ENCODE data around the gene CSMD2. TPM values are rescaled to one million over a fixed set of nuclear protein-coding genes. Genes with fewer than 3 reads are reported as not detected.

The CSMD2 gene
- total RNA-seq, 1 experiment from 2014 or later, result 0.22 TPM

DNA sequence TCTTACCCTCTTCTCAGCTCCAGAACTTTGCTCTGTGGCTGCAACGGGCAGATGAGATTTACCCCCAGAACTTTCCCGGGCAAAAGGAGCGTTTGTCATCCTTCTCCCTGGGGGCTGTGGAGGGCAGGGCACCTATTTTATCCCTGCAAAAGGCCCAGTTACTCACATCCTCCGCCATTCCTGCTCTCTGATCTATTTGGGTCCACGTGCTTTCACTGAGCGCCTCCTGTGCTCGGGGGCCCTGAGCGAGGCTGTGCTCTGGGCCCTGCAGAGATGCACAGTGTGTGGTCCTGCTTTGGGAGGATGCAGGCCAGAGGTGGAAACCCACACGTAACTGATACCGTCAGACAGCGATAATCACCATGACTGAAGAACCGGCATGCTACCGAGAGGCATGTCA is 2.4 kb upstream of the CSMD2 start (continued):
- no peak for TF ChIP-seq TCF7L2 (IDR thresholded peaks at IDR 0.05; ENCODE audit: borderline replicate concordance, extremely low read depth, insufficient read depth, insufficient read length)

DNA sequence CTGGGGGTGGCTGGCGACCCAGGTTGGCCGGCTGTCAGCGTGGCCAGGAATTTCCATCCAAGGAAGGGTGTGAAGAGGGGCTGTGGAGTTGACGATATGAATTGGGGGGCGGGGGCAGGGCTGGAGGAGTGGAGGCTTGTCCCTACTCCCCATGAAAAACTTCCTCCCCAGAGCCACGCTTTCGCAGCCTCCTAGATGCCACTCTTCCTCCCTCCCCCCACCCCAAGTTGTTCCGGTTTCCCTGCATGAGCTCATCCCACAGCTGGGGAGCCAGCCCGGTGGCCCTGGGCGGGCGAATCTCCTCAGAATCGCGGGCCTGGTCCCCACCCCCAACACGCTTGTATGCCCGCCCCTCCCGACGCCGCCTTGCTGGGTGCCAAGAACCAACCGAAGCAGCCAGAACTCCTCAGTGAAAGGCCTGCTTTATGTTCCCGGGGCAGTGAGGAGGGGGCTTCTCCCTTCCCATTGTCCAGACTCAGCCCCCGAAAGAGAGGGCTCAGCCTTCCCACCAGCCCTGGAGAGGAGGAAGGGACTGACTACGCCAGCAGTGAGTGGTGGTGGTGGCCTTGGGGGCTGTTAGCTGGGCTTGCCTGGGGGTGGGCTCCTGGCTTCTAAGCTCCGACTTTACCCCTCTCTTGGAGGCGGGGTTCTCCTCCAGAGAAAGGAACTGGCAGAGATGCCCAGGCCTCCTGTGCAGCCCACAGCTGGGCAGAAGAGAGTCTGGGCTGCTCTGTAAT is 1.8 kb upstream of the CSMD2 start:
- ChIA-PET CTCF (no interaction called here), POLR2A (interaction anchor here (0.6 kb wide), 1 partner anchor 165 kb away, joined by 3 read pairs; no protein-coding TSS in a partner anchor), RAD21 (ENCODE audit: low non-redundant PET in 1 of 2, low total read pairs in 2 of 2, uncharacterized antibody in 2 of 2, unreplicated experiment in 2 of 2) (no interaction called here)
- peaks cover 24% of the 10 kb centered on the region for H3K27me3 ChIP-seq (ENCODE audit: insufficient read depth, low read length)
- no peak overlapping the region for H3K9ac ChIP-seq (ENCODE audit: low read length)
- H3K4me2 ChIP-seq (ENCODE audit: low read length), result no peak overlapping the region
- no peaks in the 10 kb centered on the region for H3K79me2 ChIP-seq (ENCODE audit: insufficient read depth, low read length)
- ATAC-seq (no peak), DNase-seq (ENCODE audit: low read depth, low spot score) (no peak)
- no peak overlapping the region for H3K4me3 ChIP-seq (replicated peaks in 1 of 2; ENCODE audit: low read depth in 1 of 2, low read length in 2 of 2)
- no peaks in the 10 kb centered on the region for H3K36me3 ChIP-seq (ENCODE audit: control insufficient read depth in 1 of 2, insufficient read depth in 2 of 2, low read length in 2 of 2)
- no peaks in the 10 kb centered on the region for H3K9me2 ChIP-seq (ENCODE audit: insufficient read depth)
- peaks cover 0 to 4% of the 10 kb centered on the region in 2 experiments; a peak in 1 of 4 replicates for H3K4me1 ChIP-seq (ENCODE audit: control insufficient read depth in 1 of 2, insufficient read depth in 2 of 2, low read length in 2 of 2)
- TF ChIP-seq EZH2 (IDR thresholded peaks at IDR 0.05), result no peak
- TF ChIP-seq JUND (IDR thresholded peaks at IDR 0.05), result no peak
- no peak for TF ChIP-seq POLR2A (IDR thresholded peaks at IDR 0.05; ENCODE audit: borderline replicate concordance, extremely low read depth, insufficient read depth, insufficient read length)
- TF ChIP-seq, protein P1, sequence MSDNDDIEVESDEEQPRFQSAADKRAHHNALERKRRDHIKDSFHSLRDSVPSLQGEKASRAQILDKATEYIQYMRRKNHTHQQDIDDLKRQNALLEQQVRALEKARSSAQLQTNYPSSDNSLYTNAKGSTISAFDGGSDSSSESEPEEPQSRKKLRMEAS (IDR thresholded peaks at IDR 0.05), result no peak
- TF ChIP-seq, protein P2, sequence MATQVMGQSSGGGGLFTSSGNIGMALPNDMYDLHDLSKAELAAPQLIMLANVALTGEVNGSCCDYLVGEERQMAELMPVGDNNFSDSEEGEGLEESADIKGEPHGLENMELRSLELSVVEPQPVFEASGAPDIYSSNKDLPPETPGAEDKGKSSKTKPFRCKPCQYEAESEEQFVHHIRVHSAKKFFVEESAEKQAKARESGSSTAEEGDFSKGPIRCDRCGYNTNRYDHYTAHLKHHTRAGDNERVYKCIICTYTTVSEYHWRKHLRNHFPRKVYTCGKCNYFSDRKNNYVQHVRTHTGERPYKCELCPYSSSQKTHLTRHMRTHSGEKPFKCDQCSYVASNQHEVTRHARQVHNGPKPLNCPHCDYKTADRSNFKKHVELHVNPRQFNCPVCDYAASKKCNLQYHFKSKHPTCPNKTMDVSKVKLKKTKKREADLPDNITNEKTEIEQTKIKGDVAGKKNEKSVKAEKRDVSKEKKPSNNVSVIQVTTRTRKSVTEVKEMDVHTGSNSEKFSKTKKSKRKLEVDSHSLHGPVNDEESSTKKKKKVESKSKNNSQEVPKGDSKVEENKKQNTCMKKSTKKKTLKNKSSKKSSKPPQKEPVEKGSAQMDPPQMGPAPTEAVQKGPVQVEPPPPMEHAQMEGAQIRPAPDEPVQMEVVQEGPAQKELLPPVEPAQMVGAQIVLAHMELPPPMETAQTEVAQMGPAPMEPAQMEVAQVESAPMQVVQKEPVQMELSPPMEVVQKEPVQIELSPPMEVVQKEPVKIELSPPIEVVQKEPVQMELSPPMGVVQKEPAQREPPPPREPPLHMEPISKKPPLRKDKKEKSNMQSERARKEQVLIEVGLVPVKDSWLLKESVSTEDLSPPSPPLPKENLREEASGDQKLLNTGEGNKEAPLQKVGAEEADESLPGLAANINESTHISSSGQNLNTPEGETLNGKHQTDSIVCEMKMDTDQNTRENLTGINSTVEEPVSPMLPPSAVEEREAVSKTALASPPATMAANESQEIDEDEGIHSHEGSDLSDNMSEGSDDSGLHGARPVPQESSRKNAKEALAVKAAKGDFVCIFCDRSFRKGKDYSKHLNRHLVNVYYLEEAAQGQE (IDR thresholded peaks at IDR 0.05; ENCODE audit: low read depth), result no peak
- TF ChIP-seq YY1 (IDR thresholded peaks at IDR 0.05; ENCODE audit: extremely low read depth, insufficient replicate concordance, low read depth, low read length), result no peak
- no peak for TF ChIP-seq FOSL1 (IDR thresholded peaks at IDR 0.05; ENCODE audit: low read depth)
- no peak for TF ChIP-seq TCF7L2 (IDR thresholded peaks at IDR 0.05; ENCODE audit: borderline replicate concordance, extremely low read depth, insufficient read depth, insufficient read length)
- TF ChIP-seq CBX3 (IDR thresholded peaks at IDR 0.05; ENCODE audit: low read depth), result no peak
- TF ChIP-seq, protein P3, sequence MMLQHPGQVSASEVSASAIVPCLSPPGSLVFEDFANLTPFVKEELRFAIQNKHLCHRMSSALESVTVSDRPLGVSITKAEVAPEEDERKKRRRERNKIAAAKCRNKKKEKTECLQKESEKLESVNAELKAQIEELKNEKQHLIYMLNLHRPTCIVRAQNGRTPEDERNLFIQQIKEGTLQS (IDR thresholded peaks at IDR 0.05), result no peak
- no peak for TF ChIP-seq SP1 (IDR thresholded peaks at IDR 0.05; ENCODE audit: low read depth)
- TF ChIP-seq SIN3A (IDR thresholded peaks at IDR 0.05; ENCODE audit: low read depth), result no peak
- TF ChIP-seq CEBPB (IDR thresholded peaks at IDR 0.05; ENCODE audit: low read depth), result no peak
- TF ChIP-seq EGR1 (IDR thresholded peaks at IDR 0.05; ENCODE audit: low read depth), result no peak
- TF ChIP-seq EZH2phosphoT487 (IDR thresholded peaks at IDR 0.05; ENCODE audit: borderline replicate concordance), result no peak
- no peak for TF ChIP-seq ELF1 (IDR thresholded peaks at IDR 0.05; ENCODE audit: borderline replicate concordance, low read depth)
- TF ChIP-seq, protein P4, sequence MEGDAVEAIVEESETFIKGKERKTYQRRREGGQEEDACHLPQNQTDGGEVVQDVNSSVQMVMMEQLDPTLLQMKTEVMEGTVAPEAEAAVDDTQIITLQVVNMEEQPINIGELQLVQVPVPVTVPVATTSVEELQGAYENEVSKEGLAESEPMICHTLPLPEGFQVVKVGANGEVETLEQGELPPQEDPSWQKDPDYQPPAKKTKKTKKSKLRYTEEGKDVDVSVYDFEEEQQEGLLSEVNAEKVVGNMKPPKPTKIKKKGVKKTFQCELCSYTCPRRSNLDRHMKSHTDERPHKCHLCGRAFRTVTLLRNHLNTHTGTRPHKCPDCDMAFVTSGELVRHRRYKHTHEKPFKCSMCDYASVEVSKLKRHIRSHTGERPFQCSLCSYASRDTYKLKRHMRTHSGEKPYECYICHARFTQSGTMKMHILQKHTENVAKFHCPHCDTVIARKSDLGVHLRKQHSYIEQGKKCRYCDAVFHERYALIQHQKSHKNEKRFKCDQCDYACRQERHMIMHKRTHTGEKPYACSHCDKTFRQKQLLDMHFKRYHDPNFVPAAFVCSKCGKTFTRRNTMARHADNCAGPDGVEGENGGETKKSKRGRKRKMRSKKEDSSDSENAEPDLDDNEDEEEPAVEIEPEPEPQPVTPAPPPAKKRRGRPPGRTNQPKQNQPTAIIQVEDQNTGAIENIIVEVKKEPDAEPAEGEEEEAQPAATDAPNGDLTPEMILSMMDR (IDR thresholded peaks at IDR 0.05 in 2 of 3, conservative IDR thresholded peaks at IDR 0.05 in 1 of 3; ENCODE audit: borderline replicate concordance in 1 of 3, insufficient read depth in 1 of 3, low read depth in 2 of 3, low read length in 2 of 3), result no peak
- TF ChIP-seq SRF (IDR thresholded peaks at IDR 0.05; ENCODE audit: low read depth), result no peak
- TF ChIP-seq POLR2AphosphoS5 (IDR thresholded peaks at IDR 0.05; ENCODE audit: low read depth, low read length), result no peak
- H4K20me1 ChIP-seq (ENCODE audit: insufficient read depth), result no peaks in the 10 kb centered on the region
- BruUV-seq (replicated peaks), result no TSS peak
- no peaks in the 10 kb centered on the region for H3K9me3 ChIP-seq (ENCODE audit: control insufficient read depth in 1 of 2, insufficient read depth in 1 of 2, low read depth in 1 of 2, low read length in 2 of 2)
- no peak overlapping the region for H3K27ac ChIP-seq (ENCODE audit: low read depth, low read length)
- no peak overlapping the region for H2AFZ ChIP-seq (ENCODE audit: low read depth, low read length, poor library complexity, severe bottlenecking)
- intact Hi-C loops (cut with micrococcal nuclease), result no loop called here
